HG03558 (cell line): Measurements from ENCODE around the gene CCDC121.
"Not testable (repeated sequence)": the region's sequence is repeated elsewhere in the genome, so short reads cannot be mapped to it uniquely, and the experiment has no call there.

Experiments used
- ATAC-seq: cut with Tn5 transposase; IDR thresholded peaks from one replicate; pipeline ENCODE4 v1.9.1; 2021; ENCODE audit warnings: moderate number of reproducible peaks; ENCODE audit not compliant: unreplicated experiment; ENCODE audit errors: extremely low read depth

The CCDC121 gene

GRCh38 chr2:27638037-27638637 is 9.3 kb upstream of the CCDC121 start:
- no peak for ATAC-seq

GRCh38 chr2:27636766-27637165 is 8.0 kb upstream of the CCDC121 start:
- ATAC-seq = no peak

GRCh38 chr2:27634291-27634690 is 5.5 kb upstream of the CCDC121 start:
- ATAC-seq = no peak

GRCh38 chr2:27630257-27630656 is 1.4 kb upstream of the CCDC121 start:
- not testable (repeated sequence) for ATAC-seq

- no peak for ATAC-seq
Measured at GRCh38 chr2:27627963-27628766, 647 bp downstream of the CCDC121 start.

GRCh38 chr2:27626921-27627320 is 1.9 kb downstream of the CCDC121 start:
- ATAC-seq = not testable (repeated sequence)

- not testable (repeated sequence) for ATAC-seq
Measured at GRCh38 chr2:27626323-27626722, 2.5 kb downstream of the CCDC121 start.

GRCh38 chr2:27624943-27625342 is 3.9 kb downstream of the CCDC121 start:
- no peak for ATAC-seq

GRCh38 chr2:27622921-27623384 is 5.9 kb downstream of the CCDC121 start:
- no peak for ATAC-seq

- ATAC-seq = no peak
Measured at GRCh38 chr2:27621524-27621923, 7.3 kb downstream of the CCDC121 start.

- ATAC-seq = no peak
Measured at GRCh38 chr2:27615316-27615715, 13.5 kb downstream of the CCDC121 start.

- no peak for ATAC-seq
Measured at GRCh38 chr2:27613985-27614384, 14.8 kb downstream of the CCDC121 start.

- no peak for ATAC-seq
Measured at GRCh38 chr2:27606611-27607010, 22.2 kb downstream of the CCDC121 start.

GRCh38 chr2:27596627-27597026 is 32.2 kb downstream of the CCDC121 start:
- ATAC-seq = no peak

- not testable (repeated sequence) for ATAC-seq
Measured at GRCh38 chr2:27595412-27595811, 33.4 kb downstream of the CCDC121 start.

- ATAC-seq = not testable (repeated sequence)
Measured at GRCh38 chr2:27594020-27594703, 34.6 kb downstream of the CCDC121 start.

- no peak for ATAC-seq
Measured at GRCh38 chr2:27593240-27593639, 35.6 kb downstream of the CCDC121 start.

GRCh38 chr2:27591745-27592144 is 37.1 kb downstream of the CCDC121 start:
- ATAC-seq = no peak

GRCh38 chr2:27588308-27588707 is 40.5 kb downstream of the CCDC121 start:
- no peak for ATAC-seq

- no peak for ATAC-seq
Measured at GRCh38 chr2:27587025-27587424, 41.8 kb downstream of the CCDC121 start.

GRCh38 chr2:27584597-27584996 is 44.2 kb downstream of the CCDC121 start:
- no peak for ATAC-seq
